Measurements from ENCODE around the gene YBX3.

The YBX3 gene

DNA sequence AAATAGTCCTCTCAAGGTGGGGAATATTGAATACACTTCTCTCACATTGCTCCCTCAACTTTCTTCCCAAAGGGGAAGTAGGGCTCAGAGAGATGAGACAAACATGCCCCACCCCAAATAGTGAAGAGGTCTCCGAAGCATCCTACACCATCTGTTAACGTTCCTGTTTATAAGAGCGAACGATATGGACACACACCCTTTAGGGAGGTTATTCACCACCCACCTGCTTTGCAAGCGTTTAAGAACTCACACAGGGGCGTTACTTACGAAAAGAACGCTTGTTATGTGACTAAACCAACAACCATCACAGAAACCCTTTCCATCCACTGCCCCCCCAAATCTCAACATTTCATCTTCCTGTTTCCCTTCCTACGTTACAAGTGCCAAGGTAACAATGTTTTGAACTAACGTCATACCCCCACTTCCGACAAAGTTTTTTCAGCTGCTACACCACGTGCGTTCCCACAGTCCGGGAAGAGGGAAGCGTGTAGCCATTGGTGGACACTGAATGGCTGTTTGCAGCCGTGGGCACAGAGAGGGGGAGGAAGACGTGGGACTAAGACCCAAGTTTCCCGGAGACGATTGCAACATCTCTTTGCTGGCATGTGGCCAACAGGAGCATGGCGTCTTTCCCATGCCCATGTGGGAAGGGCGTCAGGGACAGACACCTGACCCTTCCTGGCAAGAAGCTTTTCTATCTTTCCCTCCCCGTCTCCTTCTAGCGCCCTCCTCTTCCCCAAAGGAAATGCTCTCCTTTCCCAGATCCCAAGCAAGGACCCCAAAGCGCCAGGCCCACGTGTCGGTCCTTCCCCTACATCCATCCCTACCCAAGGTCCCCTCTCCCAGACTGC, 1.2 kb downstream of the YBX3 start:
- peak; percentile 96 for DNase-seq (ENCODE audit: low read depth)

DNA sequence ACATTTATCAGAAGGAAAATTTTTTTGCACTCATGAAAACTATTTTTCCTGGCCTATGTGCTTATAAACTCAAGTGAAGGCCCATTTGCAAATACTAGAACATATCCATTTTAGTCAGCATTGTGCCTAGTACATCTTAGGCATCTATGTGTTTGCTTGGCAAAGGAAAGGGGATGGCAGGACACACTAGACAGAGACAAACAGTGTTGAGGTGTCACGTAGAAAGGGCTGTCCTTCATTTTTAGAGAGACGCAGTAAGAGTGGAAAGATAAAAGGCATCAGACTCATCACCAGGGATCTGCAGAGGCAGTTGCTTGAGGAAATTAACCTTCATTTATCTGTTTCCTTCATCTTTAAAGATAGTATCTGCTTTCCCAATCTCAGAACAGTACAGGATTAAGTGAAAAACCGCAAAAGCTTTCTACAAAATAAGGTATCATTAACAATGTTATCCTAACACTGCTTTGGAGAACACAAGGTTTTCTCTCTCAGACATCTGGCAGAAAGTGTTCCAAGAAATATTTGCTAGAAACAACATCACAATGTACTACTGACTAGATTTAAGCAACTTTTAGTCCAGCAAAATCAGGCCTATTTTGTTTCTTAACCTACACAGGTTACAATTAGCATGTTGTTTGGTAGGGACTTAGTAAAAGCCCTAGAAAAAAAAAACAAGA, 2.0 kb downstream of the YBX3 start:
- no peak for DNase-seq (ENCODE audit: low read depth)

DNA sequence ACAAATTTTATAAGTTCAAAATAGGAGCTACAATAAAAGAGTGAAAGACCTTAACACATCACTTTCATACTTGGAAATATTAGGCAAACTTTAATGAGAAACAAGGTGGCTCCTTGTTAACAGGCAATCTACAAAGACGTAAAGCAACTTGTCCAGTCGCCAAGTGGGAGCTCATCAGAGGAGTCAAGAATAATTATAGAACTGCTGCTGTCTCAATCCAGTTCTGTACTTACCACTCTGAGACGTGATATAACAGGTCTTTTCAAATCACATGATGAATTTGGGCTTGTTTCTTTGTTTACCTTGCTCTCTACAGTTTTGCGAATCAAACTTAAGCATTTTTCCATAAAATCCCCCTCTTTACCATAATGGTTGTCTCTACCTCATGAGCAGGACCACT, 3.6 kb downstream of the YBX3 start:
- no peak for DNase-seq (ENCODE audit: low read depth)

DNA sequence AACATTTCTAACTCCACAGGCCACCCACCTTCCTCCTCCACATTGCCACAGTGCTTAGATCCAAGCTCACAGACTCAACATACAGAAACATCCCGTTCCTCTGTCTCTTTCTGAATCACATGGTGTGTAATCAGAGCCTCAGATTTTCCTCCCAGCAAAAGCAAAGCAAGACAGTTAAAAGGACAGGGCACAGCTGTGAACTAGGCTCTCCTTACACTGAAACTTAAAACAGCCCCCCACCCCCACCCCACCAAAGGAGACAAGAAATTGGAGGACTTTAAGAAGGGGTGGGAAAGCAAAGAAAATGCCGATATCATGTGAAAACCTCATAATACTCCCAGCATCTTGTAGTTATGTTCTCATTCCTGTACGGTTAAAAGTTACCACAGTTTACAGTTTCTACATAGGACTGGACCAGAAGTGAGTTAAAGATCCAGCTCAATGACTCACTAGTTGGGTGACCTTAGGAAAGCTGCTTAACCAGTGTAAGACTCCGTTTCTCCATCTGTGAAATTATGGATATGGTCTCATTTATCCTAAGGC, 4.8 kb downstream of the YBX3 start:
- no peak for DNase-seq (ENCODE audit: low read depth)

DNA sequence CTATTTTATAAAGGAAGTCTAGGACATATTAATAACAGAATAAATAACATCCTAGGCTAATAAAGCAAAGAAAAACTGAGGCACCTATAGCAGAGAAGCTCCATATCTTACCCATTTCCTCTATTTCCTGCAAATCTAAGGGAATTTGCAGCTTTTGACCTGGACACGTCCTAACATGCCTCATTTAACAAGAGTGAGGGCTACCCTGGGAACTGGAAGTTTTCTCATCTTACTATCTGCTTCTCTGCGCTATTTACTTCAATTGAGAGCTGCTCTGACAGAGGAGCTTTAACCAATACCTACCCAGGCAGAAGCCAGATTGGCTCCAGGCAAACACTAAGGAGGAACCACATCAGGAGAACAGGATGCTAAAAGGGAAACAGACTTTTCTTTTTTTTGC, 5.7 kb downstream of the YBX3 start:
- DNase-seq (ENCODE audit: low read depth) = no peak

DNA sequence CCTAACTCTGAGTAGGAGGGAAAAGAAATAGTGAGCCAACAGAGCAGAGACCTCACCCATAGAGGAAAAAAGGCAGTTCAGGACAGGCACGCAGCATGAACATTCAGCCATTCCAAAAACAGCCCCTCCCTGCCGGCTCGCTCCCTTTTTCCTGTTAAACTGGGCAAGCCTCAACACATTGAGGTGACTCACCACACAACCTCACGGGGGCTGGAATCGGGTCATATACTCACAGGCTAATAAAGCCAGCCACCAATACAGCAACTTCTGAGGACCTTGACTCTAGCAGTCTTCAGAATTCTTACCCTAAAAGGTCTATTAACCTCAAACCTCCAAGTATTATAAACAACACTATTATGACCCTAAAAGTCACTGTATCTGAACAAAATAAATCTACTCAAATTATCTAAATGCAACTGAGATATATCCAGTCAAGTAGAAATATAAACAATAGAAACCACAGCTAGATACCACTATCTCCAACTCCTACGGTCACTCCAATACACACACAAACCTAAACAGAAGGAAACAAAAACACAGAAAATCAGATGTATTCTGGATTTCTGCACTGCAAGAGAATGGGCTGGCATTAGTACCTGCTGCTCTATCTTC, 6.3 kb downstream of the YBX3 start:
- DNase-seq (ENCODE audit: low read depth) = peak; percentile 76

DNA sequence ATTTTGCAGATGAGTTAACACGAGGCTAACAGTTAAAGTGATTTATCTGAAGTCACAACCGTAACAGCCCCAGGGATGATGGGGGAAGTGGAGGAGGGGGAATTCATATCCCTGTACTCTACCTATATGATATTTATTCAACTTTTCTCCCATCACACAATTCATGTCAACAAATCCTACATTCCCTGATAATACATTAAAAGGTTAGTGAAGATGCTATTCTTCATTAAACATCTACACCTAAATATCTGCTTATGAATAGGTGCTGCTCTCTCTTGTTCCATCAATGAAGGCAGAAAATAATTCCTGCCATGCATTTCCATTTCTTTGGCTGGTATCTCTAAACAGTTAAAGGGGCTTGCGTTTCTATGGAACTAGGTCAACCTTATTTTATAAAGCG, 6.8 kb downstream of the YBX3 start:
- DNase-seq (ENCODE audit: low read depth) = no peak

DNA sequence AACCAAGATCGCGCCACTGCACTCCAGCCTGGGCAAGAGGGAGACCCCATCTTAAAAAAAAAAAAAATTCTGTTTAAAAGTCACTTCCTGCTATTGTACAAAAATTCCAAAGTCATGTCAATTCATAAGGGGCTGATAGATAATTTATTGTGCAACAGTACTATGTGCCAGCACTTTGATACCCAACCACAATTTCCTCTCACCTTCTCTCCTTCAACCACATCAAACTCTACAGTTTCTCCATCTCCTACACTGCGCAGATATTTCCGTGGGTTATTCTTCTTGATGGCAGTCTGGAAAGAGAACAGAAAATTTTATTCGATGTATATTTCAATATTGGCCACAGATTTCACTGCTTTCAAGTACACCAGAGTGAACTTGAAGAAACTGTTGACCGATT, 7.6 kb downstream of the YBX3 start:
- no peak for DNase-seq (ENCODE audit: low read depth)

DNA sequence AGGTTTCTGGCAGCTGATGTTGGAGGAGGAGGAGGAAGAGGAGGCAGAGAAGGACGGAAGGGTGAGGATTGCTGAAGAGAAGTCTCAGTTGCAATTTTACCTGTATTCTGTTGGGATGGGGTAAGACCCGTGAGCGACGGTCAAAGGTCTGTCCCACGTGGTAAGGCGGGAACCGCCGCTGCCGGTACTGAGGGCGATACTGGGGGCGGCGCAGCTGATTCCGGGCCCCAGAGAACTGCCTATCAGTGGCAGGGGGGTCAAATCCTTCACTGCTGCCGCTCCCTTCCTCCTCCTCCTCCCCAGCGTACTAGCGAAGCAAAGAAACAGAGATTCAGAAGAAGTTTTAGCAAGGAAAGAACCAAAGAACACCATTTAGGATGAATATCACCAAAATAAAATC, 13.3 kb downstream of the YBX3 start:
- DNase-seq (ENCODE audit: low read depth) = no peak

DNA sequence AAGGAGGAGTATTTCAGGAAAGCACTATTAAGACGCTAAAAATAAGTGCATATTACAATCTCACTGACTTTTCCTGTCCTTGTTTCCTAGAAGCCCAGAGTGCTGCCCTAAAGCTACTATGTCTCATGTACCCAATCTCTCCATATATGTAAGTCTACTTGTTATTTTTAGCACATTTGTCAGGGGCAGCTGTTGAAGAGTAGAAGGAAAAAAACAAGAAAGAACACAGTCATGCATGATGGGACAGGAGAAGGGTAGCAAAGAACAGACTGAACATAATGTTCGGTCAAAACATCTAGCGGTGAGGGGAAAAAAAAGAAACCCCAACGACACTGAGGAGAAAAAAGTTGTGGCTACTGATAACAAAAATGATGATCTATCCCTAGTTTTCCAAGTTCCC, 14.3 kb downstream of the YBX3 start:
- no peak for DNase-seq (ENCODE audit: low read depth)

DNA sequence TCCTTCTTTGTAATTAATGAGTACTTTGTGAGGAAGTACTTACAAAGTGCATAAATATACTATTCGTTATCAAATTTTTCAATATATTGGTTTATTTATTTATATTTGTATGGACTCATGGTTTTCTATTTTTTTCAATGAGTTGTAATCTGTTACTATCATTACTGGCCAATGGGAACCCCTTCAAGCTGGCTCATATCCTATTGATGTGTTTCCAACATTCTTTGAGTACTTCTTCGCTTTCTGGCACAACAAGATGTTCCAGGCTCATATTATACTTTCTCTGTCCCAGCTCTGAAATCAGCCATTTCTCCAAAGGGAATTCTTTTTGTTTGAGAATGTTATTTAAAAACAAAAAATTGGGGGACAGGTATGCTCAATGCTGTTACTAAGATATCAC, 17.5 kb downstream of the YBX3 start:
- DNase-seq (ENCODE audit: low read depth) = no peak

DNA sequence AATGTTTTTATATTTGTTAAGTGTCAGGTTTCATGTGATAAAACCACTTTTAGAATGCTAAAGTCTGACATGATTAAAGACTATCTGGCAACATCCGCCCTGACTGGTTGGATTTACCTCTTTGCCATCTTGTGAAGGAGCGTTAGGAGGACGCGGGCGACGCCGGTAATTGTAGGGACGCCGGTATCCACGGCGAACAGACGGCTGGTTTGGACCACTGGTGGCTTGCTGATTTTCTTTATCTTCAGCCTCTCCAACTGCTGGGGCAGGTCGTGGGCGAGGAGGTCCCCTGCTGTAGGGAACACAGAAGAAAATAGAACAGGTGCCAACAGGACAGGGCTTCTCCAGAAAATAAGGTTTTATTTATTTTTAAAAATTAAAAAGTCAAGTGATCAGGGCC, 21.3 kb downstream of the YBX3 start:
- DNase-seq (ENCODE audit: low read depth) = no peak

DNA sequence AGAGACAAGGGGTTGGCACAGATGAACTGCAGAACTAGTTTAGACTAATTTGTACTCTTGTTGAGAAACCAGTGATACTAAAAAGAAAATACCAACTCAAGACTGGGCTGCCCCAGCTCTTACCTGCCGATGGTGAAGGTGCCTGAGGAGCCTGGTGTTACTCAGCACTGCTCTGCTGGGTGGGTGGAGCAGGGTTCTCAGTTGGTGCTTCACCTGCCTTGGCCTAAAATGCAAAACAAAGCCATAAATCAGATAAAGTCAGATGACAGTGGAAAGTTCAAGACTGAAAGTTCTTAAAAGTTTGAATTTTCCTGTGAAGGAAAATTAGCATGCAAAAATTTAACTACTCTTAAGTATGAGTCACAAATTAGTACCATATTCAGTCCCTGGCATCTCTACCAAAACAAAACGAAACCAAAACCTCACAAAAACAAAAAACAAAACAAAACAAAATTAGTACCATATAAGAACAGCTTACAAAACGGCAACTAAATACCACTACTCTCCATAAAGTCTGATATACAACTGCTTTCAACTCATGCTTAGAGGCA, 21.9 kb downstream of the YBX3 start:
- no peak for DNase-seq (ENCODE audit: low read depth)

DNA sequence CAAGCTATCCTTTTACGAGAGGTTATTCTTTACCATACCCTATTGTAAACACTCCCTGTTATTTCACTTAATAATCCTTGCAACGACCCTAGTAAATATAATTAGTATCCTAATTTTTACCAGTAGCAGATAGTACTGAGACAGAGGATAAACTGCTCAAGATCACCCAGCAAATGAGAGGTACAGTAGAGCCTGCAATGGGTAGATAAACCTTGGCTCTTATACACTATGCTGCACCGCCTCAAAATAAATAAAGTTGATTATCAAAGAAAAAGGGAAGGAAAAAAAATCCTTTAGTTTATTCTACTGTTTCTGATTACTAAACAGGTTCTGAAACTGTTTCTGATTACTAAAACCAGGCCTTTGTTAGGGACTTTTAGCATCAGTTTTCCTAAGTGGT, 22.5 kb downstream of the YBX3 start:
- DNase-seq (ENCODE audit: low read depth) = no peak

DNA sequence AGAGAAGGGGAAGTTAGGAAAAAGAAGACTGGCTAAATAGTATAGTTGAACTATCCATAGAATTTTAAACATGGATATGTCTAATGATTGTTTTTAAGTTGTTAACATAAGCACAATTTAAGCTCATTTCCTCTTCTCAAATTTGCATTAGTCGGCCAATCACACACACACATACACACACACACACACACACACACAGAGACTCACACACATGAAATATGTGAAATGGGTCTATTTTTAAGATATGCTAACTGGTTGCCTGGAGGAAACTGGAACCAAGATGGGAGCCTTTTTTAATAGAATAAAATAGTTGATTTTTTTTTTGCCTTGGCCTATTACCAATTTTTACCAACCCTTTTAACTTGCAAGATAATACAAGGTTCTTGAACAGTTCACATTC, 25.3 kb downstream of the YBX3 start:
- no peak for DNase-seq (ENCODE audit: low read depth)

DNA sequence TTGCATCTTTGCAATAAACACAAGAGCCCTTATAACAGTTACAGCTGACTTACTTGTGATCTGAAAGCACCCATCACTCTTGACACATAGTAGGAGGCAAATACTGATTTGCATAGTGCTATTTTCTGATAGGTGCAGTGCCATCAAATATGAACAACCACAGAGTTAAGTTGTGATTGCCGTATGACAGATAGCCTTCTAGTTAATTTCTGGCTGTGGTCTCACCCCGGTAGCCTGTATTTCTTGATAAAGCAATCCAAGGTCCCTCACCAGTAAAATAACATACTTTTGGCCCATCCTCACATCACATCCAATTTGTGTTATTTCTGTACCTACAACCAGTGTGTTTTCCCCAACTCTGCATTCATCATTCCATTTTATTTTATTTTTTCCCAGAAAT, 26.0 kb downstream of the YBX3 start:
- no peak for DNase-seq (ENCODE audit: low read depth)

DNA sequence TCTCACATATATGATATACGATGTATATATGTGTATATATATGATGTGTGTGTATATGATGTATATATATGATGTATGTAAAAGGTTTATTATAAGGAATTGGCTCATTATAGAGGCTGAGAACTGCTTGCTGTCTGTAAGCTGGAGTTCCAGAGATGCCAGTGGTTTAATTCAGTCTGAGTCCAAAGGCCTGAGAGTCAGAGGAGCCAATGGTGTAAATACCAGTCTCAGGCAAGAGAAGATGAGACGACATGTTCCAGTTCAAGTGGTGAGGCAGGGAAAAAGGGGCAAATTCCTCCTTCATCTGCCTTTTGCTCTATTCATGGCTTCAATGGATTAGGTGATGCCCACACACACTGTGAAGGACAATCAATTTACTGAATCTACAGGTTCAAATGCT, 32.2 kb downstream of the YBX3 start:
- no peak for DNase-seq (ENCODE audit: low read depth)

DNA sequence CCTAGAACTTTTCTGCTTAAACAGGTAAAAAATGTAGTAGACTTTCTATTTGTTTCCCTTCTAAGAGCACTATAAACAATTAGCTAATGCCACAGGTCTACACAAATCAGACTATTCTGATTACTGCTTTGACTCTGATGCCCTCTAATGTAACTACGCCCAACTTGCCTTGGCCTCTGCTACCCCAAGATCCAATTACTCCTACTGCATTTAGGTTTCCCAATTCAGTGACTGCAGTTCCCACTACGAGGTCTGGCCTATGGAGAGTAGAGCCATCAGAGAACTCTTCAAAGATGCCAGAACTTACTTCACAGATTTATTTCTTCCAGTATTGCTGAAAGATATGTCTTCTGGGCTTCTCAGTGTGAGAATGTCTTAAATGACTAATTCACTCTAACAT, 34.0 kb downstream of the YBX3 start:
- DNase-seq (ENCODE audit: low read depth) = no peak

DNA sequence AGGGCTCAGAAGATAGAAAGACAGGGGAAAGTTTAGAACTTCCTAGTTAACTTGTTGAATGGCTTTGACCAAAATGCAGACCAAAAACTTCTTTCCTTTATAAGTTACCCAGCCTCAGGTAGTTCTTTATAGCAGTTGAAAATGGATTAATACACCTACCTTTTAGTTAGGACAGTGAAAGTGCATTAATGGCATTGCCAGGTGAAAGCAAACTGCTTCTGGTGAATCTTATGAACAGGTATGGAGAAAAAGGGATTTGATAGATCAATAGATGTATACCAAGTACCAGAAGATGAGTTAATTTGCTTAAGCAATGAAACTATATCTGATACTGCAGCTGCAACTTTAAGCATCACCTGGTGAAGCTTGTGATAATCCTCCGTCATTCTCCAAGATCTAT, 35.1 kb downstream of the YBX3 start:
- DNase-seq (ENCODE audit: low read depth) = no peak

DNA sequence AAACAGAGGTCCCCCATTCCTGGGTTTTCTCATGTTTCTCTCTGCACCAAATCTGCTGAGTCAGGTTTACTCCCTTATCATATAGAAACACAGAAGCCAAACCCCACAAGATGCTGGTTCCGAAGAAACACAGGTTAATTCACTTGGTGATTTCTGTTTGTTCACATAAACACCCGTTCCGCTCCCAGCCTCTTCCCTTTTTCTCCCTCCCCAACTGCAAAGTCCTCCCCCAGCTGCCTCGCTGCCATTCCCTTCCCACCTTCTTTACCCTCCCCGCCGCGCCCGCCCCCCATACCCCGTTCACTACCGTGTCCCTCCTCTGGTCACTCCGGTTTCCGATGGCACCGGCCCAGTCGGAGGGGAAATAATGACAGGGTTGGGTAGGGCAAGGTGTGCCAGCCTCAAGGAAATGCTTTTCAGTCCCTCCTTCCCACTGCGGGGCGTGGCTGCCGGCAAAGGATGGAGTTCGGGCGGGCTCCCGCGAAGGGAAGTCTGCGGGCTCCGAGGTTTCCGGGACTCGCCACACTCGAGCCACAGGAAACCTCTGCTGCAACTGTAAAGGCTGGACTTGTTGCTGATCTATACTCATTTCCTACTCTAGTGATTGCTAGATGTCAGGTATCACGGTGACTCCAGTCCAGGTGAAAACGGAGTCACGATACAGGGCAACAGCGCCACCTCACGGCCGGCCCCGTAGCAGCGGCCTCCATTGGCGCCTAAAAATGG, 49.3 kb downstream of the YBX3 start, which contains the start of gene STYK1:
Gene STYK1, minus strand, starts transcription at position 394 of the 726 bp plus-strand sequence. CDS start 39,434 bp downstream, outside the sequence.
- DNase-seq (ENCODE audit: low read depth) = peak; percentile 36

DNA sequence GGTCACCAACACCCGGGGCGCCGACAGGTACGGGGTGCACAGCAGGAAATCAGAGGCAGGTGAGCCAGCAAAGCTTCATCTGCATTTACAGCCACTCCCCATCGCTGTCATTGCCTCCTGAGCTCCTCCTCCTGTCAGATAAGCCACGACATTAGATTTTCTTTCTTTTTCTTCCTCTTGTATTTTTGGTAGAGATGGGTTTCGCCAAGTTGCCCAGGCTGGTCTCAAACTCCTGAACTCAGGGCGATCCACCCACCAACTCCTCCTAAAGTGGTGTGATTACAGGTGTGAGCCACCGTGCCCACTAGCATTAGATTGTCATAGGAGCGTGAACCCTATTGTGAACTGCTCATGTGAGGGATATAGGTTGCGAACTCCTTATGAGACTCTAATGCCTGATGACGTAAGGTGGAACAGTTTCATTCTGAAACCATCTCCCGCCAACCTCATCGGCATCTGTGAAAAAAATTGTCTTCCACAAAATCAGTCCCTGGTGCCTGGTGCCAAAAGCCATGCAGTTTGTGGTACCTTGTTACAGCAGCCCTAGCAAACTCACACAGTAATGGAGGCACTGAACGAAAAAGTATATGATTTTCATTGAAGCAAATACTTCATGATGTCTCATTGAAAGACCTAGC, 50.8 kb downstream of the YBX3 start:
- DNase-seq (ENCODE audit: low read depth) = no peak

Measured in HS-27A (cell line).